Chondrocyte (in vitro differentiated cells): ENCODE data around the gene SERPINB6. TPM values are rescaled to one million over a fixed set of nuclear protein-coding genes. Genes with fewer than 3 reads are reported as not detected.
"Not testable (repeated sequence)": the region's sequence is repeated elsewhere in the genome, so short reads cannot be mapped to it uniquely, and the experiment has no call there.

ENCODE experiments used
- DNase-seq: peaks from one replicate; pipeline ENCODE4 v3.0.0; 2021; ENCODE audit warnings: mixed read lengths, low spot score
- H3K27ac Mint-ChIP-seq: one replicate; pipeline ENCODE4 v1.8.0; 2021; ENCODE audit warnings: mild to moderate bottlenecking, moderate library complexity, mixed read lengths; ENCODE audit not compliant: unreplicated experiment
- H3K27me3 Mint-ChIP-seq: 2 replicates; pipeline ENCODE4 v1.8.0; 2021; ENCODE audit warnings: low read depth, mixed read lengths
- H3K36me3 Mint-ChIP-seq: 2 replicates; pipeline ENCODE4 v1.8.0; 2021; ENCODE audit warnings: low read depth, mixed read lengths
- H3K4me1 Mint-ChIP-seq: 2 replicates; pipeline ENCODE4 v1.8.0; 2021; ENCODE audit warnings: low read depth, mild to moderate bottlenecking, mixed read lengths
- H3K4me3 Mint-ChIP-seq: one replicate; pipeline ENCODE4 v1.8.0; 2021; ENCODE audit warnings: mild to moderate bottlenecking, moderate library complexity, mixed read lengths; ENCODE audit not compliant: unreplicated experiment
- H3K9me3 Mint-ChIP-seq: 2 replicates; pipeline ENCODE4 v1.8.0; 2021; ENCODE audit warnings: low read depth, mixed read lengths
- total RNA-seq: library from RNA; stranded (reverse); gene quantifications from 3 replicates; pipeline ENCODE4 v1.2.1, GENCODE V29; 2021
- TF ChIP-seq, protein P1 (sequence below): fragments of 200-600 bp; sonication (generic); IDR thresholded peaks from 2 replicates; pipeline ENCODE4 v1.5.0; 2021; ENCODE audit warnings: antibody characterized with exemption, mild to moderate bottlenecking, moderate library complexity

SERPINB6 gene
- total RNA-seq, 1 donor from 2014 or later = 98.0 TPM

DNA sequence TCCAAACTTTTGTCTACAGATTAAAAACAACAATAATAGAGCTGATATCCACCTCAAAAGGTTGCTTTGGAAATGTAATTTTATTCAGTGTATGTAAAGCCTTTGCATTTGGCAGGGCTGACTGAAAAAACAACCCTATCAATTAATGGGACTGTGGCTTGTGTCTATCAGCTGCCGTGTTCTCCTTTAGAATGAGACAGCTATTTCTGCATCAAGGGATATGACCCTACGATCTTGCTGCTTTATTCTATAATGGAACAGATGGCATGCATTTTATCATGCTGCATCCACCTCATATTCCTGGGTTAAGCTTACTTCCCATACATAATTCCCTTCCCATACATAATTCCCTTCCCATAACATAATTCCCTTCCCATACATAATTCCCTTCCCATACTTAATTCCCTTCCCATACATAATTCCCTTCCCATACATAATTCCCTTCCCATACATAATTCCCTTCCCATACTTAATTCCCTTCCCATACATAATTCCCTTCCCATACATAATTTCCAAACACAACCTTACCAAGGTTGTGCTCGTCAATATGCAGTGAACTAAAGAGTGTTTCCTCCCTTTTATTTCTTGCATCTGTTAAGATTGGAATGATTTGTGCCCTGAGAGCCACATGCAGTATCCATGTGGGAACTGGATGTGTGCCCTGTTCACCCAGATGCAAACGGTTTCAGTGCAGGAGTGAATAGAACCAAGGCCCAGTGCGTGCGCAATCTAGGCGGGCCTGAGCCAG, 26.8 kb downstream of the SERPINB6 start:
- TF ChIP-seq, protein P1, sequence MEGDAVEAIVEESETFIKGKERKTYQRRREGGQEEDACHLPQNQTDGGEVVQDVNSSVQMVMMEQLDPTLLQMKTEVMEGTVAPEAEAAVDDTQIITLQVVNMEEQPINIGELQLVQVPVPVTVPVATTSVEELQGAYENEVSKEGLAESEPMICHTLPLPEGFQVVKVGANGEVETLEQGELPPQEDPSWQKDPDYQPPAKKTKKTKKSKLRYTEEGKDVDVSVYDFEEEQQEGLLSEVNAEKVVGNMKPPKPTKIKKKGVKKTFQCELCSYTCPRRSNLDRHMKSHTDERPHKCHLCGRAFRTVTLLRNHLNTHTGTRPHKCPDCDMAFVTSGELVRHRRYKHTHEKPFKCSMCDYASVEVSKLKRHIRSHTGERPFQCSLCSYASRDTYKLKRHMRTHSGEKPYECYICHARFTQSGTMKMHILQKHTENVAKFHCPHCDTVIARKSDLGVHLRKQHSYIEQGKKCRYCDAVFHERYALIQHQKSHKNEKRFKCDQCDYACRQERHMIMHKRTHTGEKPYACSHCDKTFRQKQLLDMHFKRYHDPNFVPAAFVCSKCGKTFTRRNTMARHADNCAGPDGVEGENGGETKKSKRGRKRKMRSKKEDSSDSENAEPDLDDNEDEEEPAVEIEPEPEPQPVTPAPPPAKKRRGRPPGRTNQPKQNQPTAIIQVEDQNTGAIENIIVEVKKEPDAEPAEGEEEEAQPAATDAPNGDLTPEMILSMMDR = no peak
- Mint-ChIP-seq H3K36me3 (peaks cover 19% of the 10 kb centered on the region), H3K27me3 (no peaks in the 10 kb centered on the region), H3K4me3 (no peak overlapping the region), H3K9me3 (no peaks in the 10 kb centered on the region), H3K27ac (no peak overlapping the region), H3K4me1 (no peaks in the 10 kb centered on the region)
- DNase-seq = no peak

DNA sequence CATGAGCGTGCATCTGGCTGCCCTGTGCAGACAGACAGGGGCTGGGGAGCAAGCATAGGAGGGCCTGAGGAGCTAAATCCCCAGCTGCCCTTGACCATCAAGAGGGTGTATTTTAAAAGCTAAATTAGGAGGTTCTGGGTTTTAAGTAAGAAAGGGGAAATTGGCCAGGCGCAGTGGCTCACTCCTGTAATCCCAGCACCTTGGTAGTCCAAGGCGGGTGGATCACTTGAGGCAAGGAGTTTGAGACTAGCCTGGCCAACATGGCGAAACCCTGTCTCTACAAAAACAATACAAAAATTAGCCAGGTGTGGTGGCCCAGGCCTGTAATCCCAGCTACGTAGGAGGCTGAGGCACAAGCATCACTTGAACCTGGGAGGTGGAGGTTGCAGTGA, 27.8 kb downstream of the SERPINB6 start:
- Mint-ChIP-seq H3K4me1 (no peaks in the 10 kb centered on the region), H3K27me3 (no peaks in the 10 kb centered on the region), H3K36me3 (peaks cover 15% of the 10 kb centered on the region), H3K4me3 (no peak overlapping the region), H3K27ac (no peak overlapping the region), H3K9me3 (no peaks in the 10 kb centered on the region)
- no peak for DNase-seq
- TF ChIP-seq, protein P1 = no peak

DNA sequence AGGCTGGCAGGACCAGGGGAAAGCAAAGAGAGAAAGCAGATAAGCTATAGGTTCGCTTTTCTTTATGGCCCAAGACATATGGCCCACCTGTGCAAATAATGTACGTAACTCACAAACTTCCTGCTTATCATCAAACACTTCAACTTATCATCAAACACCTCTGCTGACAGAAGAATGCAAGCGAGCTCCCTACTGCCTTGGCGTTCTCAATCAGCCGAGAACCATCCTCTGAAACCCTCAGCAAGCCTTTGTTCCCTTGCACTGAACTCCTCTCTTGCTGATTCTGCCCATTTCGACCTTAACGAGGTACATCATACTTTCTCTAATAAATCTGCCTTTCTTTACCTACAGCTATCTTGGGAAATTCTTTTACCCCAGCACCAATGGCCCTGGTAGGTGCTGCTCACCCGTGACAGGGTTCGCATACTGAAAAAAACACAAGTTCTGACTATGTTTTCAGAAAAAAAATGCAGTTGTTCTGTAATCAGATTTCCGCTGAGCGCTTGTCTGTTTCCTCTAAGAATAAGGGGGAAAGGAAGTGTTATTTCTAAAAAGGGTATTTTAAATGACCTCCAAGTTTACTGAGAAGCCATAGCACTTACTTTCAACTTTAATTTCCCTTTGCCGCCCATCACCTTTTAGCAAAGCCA, 28.3 kb downstream of the SERPINB6 start:
- H3K27ac Mint-ChIP-seq = no peak overlapping the region
- H3K27me3 Mint-ChIP-seq = no peaks in the 10 kb centered on the region
- TF ChIP-seq, protein P1 = no peak
- peaks cover 10% of the 10 kb centered on the region for H3K36me3 Mint-ChIP-seq
- no peak overlapping the region for H3K4me3 Mint-ChIP-seq
- no peak for DNase-seq
- H3K4me1 Mint-ChIP-seq = no peaks in the 10 kb centered on the region
- no peaks in the 10 kb centered on the region for H3K9me3 Mint-ChIP-seq

DNA sequence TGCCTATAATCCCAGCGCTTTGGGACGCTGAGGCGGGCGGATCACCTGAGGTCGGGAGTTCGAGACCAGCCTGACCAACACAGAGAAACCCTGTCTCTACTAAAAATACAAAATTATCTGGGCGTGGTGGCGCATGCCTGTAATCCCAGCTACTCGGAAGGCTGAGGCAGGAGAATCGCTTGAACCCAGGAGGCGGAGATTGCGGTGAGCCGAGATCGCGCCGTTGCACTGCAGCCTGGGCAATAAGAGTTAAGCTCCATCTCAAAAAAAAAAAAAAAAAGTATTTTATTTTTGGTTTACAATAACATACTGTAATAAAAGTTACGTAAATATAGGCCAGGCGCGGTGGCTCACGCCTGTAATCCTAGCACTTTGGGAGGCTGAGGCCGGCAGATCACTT, 29.3 kb downstream of the SERPINB6 start:
- not testable (repeated sequence) for H3K4me3 Mint-ChIP-seq, H3K27me3 Mint-ChIP-seq, H3K27ac Mint-ChIP-seq, H3K36me3 Mint-ChIP-seq, DNase-seq, H3K4me1 Mint-ChIP-seq, H3K9me3 Mint-ChIP-seq

DNA sequence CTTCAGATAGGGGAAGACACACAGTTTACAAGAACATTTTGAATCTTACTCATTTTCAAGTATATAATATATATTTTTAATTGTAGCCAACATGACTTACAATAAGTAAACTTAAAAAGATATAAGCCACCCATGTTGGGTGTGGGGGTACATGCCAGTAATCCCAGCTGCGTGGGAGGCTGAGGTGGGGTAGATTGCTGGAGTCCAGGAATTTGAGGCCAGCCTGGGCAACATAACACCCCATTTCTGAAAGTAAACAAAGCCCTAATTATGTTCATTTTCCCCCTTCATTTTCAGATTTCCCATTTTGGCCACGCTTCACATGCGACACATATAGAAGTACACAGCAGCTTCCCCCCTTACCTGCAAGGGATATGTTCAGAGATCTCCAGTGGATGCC, 30.5 kb downstream of the SERPINB6 start:
- Mint-ChIP-seq H3K4me3 (no peak overlapping the region), H3K36me3 (peaks cover 2% of the 10 kb centered on the region), H3K4me1 (no peaks in the 10 kb centered on the region), H3K27me3 (no peaks in the 10 kb centered on the region), H3K9me3 (no peaks in the 10 kb centered on the region), H3K27ac (no peak overlapping the region)
- TF ChIP-seq, protein P1 = no peak
- DNase-seq = no peak
